HepG2 (cell line): ENCODE measurements around the gene ABCC8. TPM values are rescaled to one million over a fixed set of nuclear protein-coding genes. Genes with fewer than 3 reads are reported as not detected.
A peak's percentile ranks its signal among the peaks of the same experiment; 100 is the strongest.

Experiments
- ARNT2 ChIP-seq: sonication (generic); formaldehyde crosslinking; IDR thresholded peaks from 2 replicates; pipeline ENCODE4 v1.8.0; 2022; ENCODE audit warnings: mild to moderate bottlenecking, low read depth, missing genetic modification reagents, moderate library complexity
- DNMT3B ChIP-seq: conservative IDR thresholded peaks from 2 replicates; pipeline ENCODE4 v1.6.1; 2016; ENCODE audit warnings: missing biosample characterization, control low read depth
- NCOR1 ChIP-seq: fragments of 200-600 bp; sonication (generic); IDR thresholded peaks from 2 replicates; pipeline ENCODE4 v1.7.0; 2017; ENCODE audit warnings: antibody characterized with exemption, low read length, borderline replicate concordance
- NFATC3 ChIP-seq: sonication (generic); formaldehyde crosslinking; IDR thresholded peaks from 2 replicates; pipeline ENCODE4 v1.5.1; 2020; ENCODE audit warnings: mild to moderate bottlenecking, missing genetic modification reagents
- RFX1 ChIP-seq: fragments of 450-650 bp; IDR thresholded peaks from 2 replicates; pipeline ENCODE4 v1.6.1; 2017
- TBP ChIP-seq: sonication (generic); formaldehyde crosslinking; IDR thresholded peaks from 2 replicates; pipeline ENCODE4 v1.5.0; 2020; ENCODE audit warnings: missing genetic modification reagents
- ZBTB7A ChIP-seq: sonication (generic); formaldehyde crosslinking; IDR thresholded peaks from 2 replicates; pipeline ENCODE4 v1.8.0; 2022; ENCODE audit warnings: mild to moderate bottlenecking, missing genetic modification reagents
- ZNF660 ChIP-seq: sonication (generic); formaldehyde crosslinking; IDR thresholded peaks from 2 replicates; pipeline ENCODE4 v1.5.1; 2020; ENCODE audit warnings: mild to moderate bottlenecking, low read depth, missing genetic modification reagents, borderline replicate concordance
- ZNF737 ChIP-seq: sonication (generic); formaldehyde crosslinking; IDR thresholded peaks from 2 replicates; pipeline ENCODE4 v1.5.0; 2020; ENCODE audit warnings: missing genetic modification reagents, mild to moderate bottlenecking, borderline replicate concordance
- ZNF878 ChIP-seq: sonication (generic); formaldehyde crosslinking; IDR thresholded peaks from 2 replicates; pipeline ENCODE4 v1.8.1; 2023; ENCODE audit warnings: mild to moderate bottlenecking, missing genetic modification reagents, moderate library complexity
- polyA plus RNA-seq, 8 experiments: library from polyadenylated mRNA; depleted of rRNA in 3 of 8; stranded (reverse) in 7 of 8; unstranded in 1 of 8; fragments of >200 nt; fragmentation: Illumina TruSeq in 4 of 8; extraction: Trizol in 4 of 8; gene quantifications; 2 replicates each; pipeline versions ENCODE4 v1.2.1 to v1.2.3, GENCODE V29; 2011 to 2016; ENCODE audit warnings: low read depth in 4 of 8, missing spikeins in 1 of 8, mixed read lengths in 1 of 8; ENCODE audit not compliant: insufficient read depth in 1 of 8
- total RNA-seq, 5 experiments: library from RNA; depleted of rRNA; stranded (reverse); fragments of >200 nt; fragmentation: Illumina TruSeq; extraction: Trizol; gene quantifications; 2 replicates each; pipeline ENCODE4 v1.2.3, GENCODE V29; 2016; ENCODE audit warnings: low read depth in 1 of 5
- TF ChIP-seq, protein P1 (sequence below): fragments of 450-650 bp; IDR thresholded peaks from 2 replicates; pipeline ENCODE4 v1.6.1; 2017; ENCODE audit warnings: mild to moderate bottlenecking
- TF ChIP-seq, protein P2 (sequence below): sonication (generic); formaldehyde crosslinking; IDR thresholded peaks from 2 replicates; pipeline ENCODE4 v1.8.0; 2022; ENCODE audit warnings: mild to moderate bottlenecking, missing genetic modification reagents, moderate library complexity
- TF ChIP-seq, protein P3 (sequence below): sonication (generic); formaldehyde crosslinking; IDR thresholded peaks from 2 replicates; pipeline ENCODE4 v1.4.0; 2020; ENCODE audit warnings: missing genetic modification reagents
- TF ChIP-seq, protein P4 (sequence below): sonication (generic); formaldehyde crosslinking; IDR thresholded peaks from 2 replicates; pipeline ENCODE4 v1.4.0; 2020; ENCODE audit warnings: missing genetic modification reagents; ENCODE audit errors: not compliant biosample characterization
- TF ChIP-seq, protein P5 (sequence below): sonication (generic); formaldehyde crosslinking; conservative IDR thresholded peaks from 2 replicates; pipeline ENCODE4 v1.4.0; 2020; ENCODE audit warnings: mild to moderate bottlenecking, missing genetic modification reagents, moderate library complexity

Gene ABCC8
- total and polyA plus RNA-seq, 2 of the 13 experiments (the other 11 are each of a cell fraction or from before 2014, with no cell fraction given) = not detected

DNA sequence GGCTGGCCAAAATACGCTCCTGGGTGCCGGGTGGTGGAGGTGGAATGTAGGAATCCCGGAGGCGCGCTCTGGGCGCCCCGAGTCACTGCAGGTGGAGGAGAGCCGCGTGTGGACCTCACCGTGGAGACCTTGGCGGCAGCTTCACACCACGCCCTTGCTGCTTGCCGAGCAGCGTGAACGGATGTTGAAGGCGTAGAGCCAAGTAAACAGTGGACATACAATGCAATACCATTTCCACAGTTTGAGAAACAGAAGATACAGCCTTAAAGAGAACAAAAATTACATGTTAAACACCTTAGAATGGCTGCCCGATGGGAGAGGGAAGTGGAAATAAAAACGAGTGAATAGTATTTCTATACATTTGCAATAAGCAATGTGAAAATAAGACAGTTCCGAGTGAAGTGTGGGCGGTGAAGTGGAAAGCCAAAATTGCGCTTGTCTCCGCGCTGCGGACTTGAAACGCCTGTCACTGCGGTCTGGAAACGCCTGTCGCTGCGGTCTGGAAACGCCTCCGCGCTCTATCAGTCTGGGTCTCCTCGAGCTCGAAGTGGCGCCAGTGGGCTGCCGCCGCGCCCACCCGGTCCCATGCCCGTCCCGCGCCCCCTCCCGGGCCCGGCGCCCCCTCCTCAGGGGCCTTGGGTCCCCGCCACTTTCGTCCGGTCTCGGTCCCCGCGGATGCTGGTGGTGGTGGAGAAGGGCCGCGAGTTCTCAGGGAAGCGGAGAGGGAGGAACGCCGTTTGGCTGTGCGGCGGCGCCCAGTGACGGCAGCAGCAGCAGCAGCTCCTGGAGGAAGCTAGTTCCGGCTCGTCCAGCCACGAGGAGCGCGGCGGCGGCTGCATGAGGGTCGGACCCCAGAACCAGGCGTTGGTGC is 123.5 kb downstream of the ABCC8 start (continued):
- TF ChIP-seq, protein P1, sequence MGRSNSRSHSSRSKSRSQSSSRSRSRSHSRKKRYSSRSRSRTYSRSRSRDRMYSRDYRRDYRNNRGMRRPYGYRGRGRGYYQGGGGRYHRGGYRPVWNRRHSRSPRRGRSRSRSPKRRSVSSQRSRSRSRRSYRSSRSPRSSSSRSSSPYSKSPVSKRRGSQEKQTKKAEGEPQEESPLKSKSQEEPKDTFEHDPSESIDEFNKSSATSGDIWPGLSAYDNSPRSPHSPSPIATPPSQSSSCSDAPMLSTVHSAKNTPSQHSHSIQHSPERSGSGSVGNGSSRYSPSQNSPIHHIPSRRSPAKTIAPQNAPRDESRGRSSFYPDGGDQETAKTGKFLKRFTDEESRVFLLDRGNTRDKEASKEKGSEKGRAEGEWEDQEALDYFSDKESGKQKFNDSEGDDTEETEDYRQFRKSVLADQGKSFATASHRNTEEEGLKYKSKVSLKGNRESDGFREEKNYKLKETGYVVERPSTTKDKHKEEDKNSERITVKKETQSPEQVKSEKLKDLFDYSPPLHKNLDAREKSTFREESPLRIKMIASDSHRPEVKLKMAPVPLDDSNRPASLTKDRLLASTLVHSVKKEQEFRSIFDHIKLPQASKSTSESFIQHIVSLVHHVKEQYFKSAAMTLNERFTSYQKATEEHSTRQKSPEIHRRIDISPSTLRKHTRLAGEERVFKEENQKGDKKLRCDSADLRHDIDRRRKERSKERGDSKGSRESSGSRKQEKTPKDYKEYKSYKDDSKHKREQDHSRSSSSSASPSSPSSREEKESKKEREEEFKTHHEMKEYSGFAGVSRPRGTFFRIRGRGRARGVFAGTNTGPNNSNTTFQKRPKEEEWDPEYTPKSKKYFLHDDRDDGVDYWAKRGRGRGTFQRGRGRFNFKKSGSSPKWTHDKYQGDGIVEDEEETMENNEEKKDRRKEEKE = no peak
- TF ChIP-seq DNMT3B (CRISPR knock-in tag) = no peak
- TF ChIP-seq ZNF660 (CRISPR knock-in tag) = no peak
- 0 out of 2 replicates have a peak, but pooled peaks have one; percentile 51 for TF ChIP-seq ZNF878
- TF ChIP-seq, protein P2, sequence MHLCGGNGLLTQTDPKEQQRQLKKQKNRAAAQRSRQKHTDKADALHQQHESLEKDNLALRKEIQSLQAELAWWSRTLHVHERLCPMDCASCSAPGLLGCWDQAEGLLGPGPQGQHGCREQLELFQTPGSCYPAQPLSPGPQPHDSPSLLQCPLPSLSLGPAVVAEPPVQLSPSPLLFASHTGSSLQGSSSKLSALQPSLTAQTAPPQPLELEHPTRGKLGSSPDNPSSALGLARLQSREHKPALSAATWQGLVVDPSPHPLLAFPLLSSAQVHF (CRISPR knock-in tag) = no peak; the same call in none of the 2 replicates
- TF ChIP-seq RFX1 = no peak
- no peak for TF ChIP-seq ZNF737 (CRISPR knock-in tag)
- peak; percentile 82; the same call in 1 of the 2 replicates for TF ChIP-seq ZBTB7A (CRISPR knock-in tag)
- no peak for TF ChIP-seq NCOR1
- TF ChIP-seq, protein P3, sequence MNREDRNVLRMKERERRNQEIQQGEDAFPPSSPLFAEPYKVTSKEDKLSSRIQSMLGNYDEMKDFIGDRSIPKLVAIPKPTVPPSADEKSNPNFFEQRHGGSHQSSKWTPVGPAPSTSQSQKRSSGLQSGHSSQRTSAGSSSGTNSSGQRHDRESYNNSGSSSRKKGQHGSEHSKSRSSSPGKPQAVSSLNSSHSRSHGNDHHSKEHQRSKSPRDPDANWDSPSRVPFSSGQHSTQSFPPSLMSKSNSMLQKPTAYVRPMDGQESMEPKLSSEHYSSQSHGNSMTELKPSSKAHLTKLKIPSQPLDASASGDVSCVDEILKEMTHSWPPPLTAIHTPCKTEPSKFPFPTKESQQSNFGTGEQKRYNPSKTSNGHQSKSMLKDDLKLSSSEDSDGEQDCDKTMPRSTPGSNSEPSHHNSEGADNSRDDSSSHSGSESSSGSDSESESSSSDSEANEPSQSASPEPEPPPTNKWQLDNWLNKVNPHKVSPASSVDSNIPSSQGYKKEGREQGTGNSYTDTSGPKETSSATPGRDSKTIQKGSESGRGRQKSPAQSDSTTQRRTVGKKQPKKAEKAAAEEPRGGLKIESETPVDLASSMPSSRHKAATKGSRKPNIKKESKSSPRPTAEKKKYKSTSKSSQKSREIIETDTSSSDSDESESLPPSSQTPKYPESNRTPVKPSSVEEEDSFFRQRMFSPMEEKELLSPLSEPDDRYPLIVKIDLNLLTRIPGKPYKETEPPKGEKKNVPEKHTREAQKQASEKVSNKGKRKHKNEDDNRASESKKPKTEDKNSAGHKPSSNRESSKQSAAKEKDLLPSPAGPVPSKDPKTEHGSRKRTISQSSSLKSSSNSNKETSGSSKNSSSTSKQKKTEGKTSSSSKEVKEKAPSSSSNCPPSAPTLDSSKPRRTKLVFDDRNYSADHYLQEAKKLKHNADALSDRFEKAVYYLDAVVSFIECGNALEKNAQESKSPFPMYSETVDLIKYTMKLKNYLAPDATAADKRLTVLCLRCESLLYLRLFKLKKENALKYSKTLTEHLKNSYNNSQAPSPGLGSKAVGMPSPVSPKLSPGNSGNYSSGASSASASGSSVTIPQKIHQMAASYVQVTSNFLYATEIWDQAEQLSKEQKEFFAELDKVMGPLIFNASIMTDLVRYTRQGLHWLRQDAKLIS (CRISPR knock-in tag) = no peak
- no peak for TF ChIP-seq TBP
- TF ChIP-seq, protein P4, sequence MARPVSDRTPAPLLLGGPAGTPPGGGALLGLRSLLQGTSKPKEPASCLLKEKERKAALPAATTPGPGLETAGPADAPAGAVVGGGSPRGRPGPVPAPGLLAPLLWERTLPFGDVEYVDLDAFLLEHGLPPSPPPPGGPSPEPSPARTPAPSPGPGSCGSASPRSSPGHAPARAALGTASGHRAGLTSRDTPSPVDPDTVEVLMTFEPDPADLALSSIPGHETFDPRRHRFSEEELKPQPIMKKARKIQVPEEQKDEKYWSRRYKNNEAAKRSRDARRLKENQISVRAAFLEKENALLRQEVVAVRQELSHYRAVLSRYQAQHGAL (CRISPR knock-in tag) = no peak
- no peak; the same call in 1 of the 2 replicates for TF ChIP-seq NFATC3 (CRISPR knock-in tag)
- TF ChIP-seq ARNT2 (CRISPR knock-in tag) = peak; percentile 74
- TF ChIP-seq, protein P5, sequence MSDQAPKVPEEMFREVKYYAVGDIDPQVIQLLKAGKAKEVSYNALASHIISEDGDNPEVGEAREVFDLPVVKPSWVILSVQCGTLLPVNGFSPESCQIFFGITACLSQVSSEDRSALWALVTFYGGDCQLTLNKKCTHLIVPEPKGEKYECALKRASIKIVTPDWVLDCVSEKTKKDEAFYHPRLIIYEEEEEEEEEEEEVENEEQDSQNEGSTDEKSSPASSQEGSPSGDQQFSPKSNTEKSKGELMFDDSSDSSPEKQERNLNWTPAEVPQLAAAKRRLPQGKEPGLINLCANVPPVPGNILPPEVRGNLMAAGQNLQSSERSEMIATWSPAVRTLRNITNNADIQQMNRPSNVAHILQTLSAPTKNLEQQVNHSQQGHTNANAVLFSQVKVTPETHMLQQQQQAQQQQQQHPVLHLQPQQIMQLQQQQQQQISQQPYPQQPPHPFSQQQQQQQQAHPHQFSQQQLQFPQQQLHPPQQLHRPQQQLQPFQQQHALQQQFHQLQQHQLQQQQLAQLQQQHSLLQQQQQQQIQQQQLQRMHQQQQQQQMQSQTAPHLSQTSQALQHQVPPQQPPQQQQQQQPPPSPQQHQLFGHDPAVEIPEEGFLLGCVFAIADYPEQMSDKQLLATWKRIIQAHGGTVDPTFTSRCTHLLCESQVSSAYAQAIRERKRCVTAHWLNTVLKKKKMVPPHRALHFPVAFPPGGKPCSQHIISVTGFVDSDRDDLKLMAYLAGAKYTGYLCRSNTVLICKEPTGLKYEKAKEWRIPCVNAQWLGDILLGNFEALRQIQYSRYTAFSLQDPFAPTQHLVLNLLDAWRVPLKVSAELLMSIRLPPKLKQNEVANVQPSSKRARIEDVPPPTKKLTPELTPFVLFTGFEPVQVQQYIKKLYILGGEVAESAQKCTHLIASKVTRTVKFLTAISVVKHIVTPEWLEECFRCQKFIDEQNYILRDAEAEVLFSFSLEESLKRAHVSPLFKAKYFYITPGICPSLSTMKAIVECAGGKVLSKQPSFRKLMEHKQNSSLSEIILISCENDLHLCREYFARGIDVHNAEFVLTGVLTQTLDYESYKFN (CRISPR knock-in tag) = peak; percentile 81
